WTC11 (cell line): Measurements from ENCODE around the gene KLF13. TPM values are rescaled to one million over a fixed set of nuclear protein-coding genes. Genes with fewer than 3 reads are reported as not detected.

ENCODE experiments used
- ATAC-seq: fragments of 200-7000 bp; cut with Tn5 transposase; 2 replicates; pipeline ENCODE4 v1.10.0; 2021; ENCODE audit warnings: mild to moderate bottlenecking, moderate library complexity
- CTCF ChIA-PET: fragments of 300-600 bp; sonication (Branson Sonifier 250); formaldehyde crosslinking; loops from one replicate; lab custom pipeline; 2021; ENCODE audit warnings: antibody characterized with exemption; lab: Charles Lee
- POLR2A ChIA-PET: fragments of 350-600 bp; sonication (Branson Sonifier 250); formaldehyde crosslinking; loops from one replicate; lab custom pipeline; 2021; ENCODE audit warnings: antibody characterized with exemption; lab: Charles Lee
- DNase-seq: peaks from one replicate; pipeline ENCODE4 v3.0.0; 2021; ENCODE audit warnings: low spot score
- H3K27ac Mint-ChIP-seq: 2 replicates; pipeline ENCODE4 v1.8.0; 2021; ENCODE audit warnings: mixed read lengths
- H3K27me3 Mint-ChIP-seq: 2 replicates; pipeline ENCODE4 v1.8.0; 2021; ENCODE audit warnings: low read depth, mild to moderate bottlenecking, moderate library complexity, mixed read lengths
- H3K36me3 Mint-ChIP-seq: 2 replicates; pipeline ENCODE4 v1.8.0; 2021; ENCODE audit warnings: mixed read lengths
- H3K4me1 Mint-ChIP-seq: 2 replicates; pipeline ENCODE4 v1.8.0; 2022; ENCODE audit warnings: mixed read lengths
- H3K4me3 Mint-ChIP-seq: 2 replicates; pipeline ENCODE4 v1.8.0; 2021; ENCODE audit warnings: mild to moderate bottlenecking, moderate library complexity, mixed read lengths
- H3K9me3 Mint-ChIP-seq: 2 replicates; pipeline ENCODE4 v1.8.0; 2021; ENCODE audit warnings: mixed read lengths
- ELF4 ChIP-seq: sonication (generic); formaldehyde crosslinking; IDR thresholded peaks from 2 replicates; pipeline ENCODE4 v1.8.1; 2022; ENCODE audit warnings: low read depth, mild to moderate bottlenecking, moderate library complexity, missing genetic modification reagents
- JUN ChIP-seq: sonication (generic); formaldehyde crosslinking; IDR thresholded peaks from 2 replicates; pipeline ENCODE4 v1.8.0; 2023; ENCODE audit warnings: mild to moderate bottlenecking, missing genetic modification reagents
- KAT7 ChIP-seq: sonication (generic); formaldehyde crosslinking; IDR thresholded peaks from 2 replicates; pipeline ENCODE4 v1.8.1; 2023; ENCODE audit warnings: missing genetic modification reagents, mild to moderate bottlenecking, borderline replicate concordance
- MXD4 ChIP-seq: fragments of 250-450 bp; sonication (Bioruptor Pico); IDR thresholded peaks from 2 replicates; pipeline ENCODE4 v1.8.0; 2021; ENCODE audit warnings: mild to moderate bottlenecking, moderate library complexity, borderline replicate concordance
- SOX15 ChIP-seq: fragments of 250-450 bp; sonication (Bioruptor Pico); IDR thresholded peaks from 2 replicates; pipeline ENCODE4 v1.9.0; 2021; ENCODE audit warnings: mild to moderate bottlenecking
- TP53 ChIP-seq: sonication (generic); formaldehyde crosslinking; IDR thresholded peaks from 2 replicates; pipeline ENCODE4 v1.8.1; 2023; ENCODE audit warnings: mild to moderate bottlenecking, missing genetic modification reagents
- ZNF219 ChIP-seq: sonication (generic); formaldehyde crosslinking; IDR thresholded peaks from 2 replicates; pipeline ENCODE4 v1.8.0; 2023; ENCODE audit warnings: missing genetic modification reagents, mild to moderate bottlenecking, borderline replicate concordance
- ZNF232 ChIP-seq: sonication (generic); formaldehyde crosslinking; IDR thresholded peaks from 2 replicates; pipeline ENCODE4 v1.8.0; 2022; ENCODE audit warnings: mild to moderate bottlenecking, missing genetic modification reagents
- ZNF263 ChIP-seq: sonication (generic); formaldehyde crosslinking; IDR thresholded peaks from 2 replicates; pipeline ENCODE4 v1.8.1; 2022; ENCODE audit warnings: low read depth, mild to moderate bottlenecking, moderate library complexity, missing genetic modification reagents
- ZNF396 ChIP-seq: fragments of 250-450 bp; sonication (Bioruptor Pico); IDR thresholded peaks from 2 replicates; pipeline ENCODE4 v1.8.0; 2021; ENCODE audit warnings: mild to moderate bottlenecking, moderate library complexity, borderline replicate concordance
- total RNA-seq: library from RNA; stranded (reverse); gene quantifications from 3 replicates; pipeline ENCODE4 v1.2.3, GENCODE V29; 2021
- TF ChIP-seq, protein P1 (sequence below): sonication (generic); formaldehyde crosslinking; IDR thresholded peaks from 2 replicates; pipeline ENCODE4 v1.8.1; 2023; ENCODE audit warnings: mild to moderate bottlenecking, missing genetic modification reagents, borderline replicate concordance
- TF ChIP-seq, protein P2 (sequence below): fragments of 250-450 bp; sonication (Bioruptor Pico); IDR thresholded peaks from 2 replicates; pipeline ENCODE4 v1.9.0; 2021; ENCODE audit warnings: moderate library complexity, mild to moderate bottlenecking, inconsistent platforms, borderline replicate concordance
- TF ChIP-seq, protein P3 (sequence below): fragments of 250-450 bp; sonication (Bioruptor Pico); IDR thresholded peaks from 2 replicates; pipeline ENCODE4 v1.9.0; 2021; ENCODE audit warnings: mild to moderate bottlenecking, borderline replicate concordance
- TF ChIP-seq, protein P4 (sequence below): sonication (generic); formaldehyde crosslinking; IDR thresholded peaks from 2 replicates; pipeline ENCODE4 v1.8.0; 2023; ENCODE audit warnings: mild to moderate bottlenecking, missing genetic modification reagents
- TF ChIP-seq, protein P5 (sequence below): sonication (generic); formaldehyde crosslinking; conservative IDR thresholded peaks from 2 replicates; pipeline ENCODE4 v1.8.1; 2022; ENCODE audit warnings: mild to moderate bottlenecking, missing genetic modification reagents
- TF ChIP-seq, protein P6 (sequence below): sonication (generic); formaldehyde crosslinking; IDR thresholded peaks from 2 replicates; pipeline ENCODE4 v1.8.0; 2022; ENCODE audit warnings: mild to moderate bottlenecking, missing genetic modification reagents
- TF ChIP-seq, protein P7 (sequence below): fragments of 200-600 bp; IDR thresholded peaks from 2 replicates; pipeline ENCODE4 v1.8.0; 2022; ENCODE audit warnings: antibody characterized with exemption

KLF13 gene
- total RNA-seq, 1 experiment from 2014 or later: 38.1 TPM

DNA sequence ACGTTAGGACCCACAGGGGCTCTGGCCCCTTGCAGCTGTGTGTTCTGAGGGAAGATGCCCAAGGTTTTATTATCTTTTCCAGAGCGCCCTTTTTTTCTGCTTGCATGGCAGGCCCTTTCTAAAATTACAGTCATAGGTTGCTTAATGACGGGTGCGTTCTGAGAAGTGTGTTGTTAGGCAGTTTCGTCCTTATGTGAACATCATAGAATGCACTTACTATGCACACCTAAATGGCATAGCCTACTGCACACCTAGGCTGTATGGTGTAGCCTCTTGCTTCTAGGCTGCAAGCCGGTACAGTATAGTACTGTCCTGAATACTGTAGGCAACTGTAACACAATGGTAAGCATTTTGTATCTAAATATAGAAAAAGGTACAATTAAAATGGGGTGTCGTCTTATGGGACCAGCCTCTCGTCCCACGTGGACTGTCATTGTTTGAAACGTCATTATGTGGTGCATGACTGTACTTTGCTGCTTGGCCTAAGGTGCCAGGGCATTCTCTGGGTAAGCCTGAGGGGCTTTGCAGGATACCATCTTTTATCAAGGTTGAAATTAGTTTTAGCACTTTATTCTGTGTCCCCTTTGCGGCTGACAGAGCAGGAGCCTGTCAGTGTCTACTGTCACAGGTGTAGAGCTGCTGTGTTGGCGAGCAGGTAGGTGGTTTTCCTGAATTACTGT is 10.9 kb downstream of the KLF13 start:
- no peaks in the 10 kb centered on the region for H3K9me3 Mint-ChIP-seq
- peaks cover 47% of the 10 kb centered on the region for H3K4me1 Mint-ChIP-seq
- TF ChIP-seq, protein P1, sequence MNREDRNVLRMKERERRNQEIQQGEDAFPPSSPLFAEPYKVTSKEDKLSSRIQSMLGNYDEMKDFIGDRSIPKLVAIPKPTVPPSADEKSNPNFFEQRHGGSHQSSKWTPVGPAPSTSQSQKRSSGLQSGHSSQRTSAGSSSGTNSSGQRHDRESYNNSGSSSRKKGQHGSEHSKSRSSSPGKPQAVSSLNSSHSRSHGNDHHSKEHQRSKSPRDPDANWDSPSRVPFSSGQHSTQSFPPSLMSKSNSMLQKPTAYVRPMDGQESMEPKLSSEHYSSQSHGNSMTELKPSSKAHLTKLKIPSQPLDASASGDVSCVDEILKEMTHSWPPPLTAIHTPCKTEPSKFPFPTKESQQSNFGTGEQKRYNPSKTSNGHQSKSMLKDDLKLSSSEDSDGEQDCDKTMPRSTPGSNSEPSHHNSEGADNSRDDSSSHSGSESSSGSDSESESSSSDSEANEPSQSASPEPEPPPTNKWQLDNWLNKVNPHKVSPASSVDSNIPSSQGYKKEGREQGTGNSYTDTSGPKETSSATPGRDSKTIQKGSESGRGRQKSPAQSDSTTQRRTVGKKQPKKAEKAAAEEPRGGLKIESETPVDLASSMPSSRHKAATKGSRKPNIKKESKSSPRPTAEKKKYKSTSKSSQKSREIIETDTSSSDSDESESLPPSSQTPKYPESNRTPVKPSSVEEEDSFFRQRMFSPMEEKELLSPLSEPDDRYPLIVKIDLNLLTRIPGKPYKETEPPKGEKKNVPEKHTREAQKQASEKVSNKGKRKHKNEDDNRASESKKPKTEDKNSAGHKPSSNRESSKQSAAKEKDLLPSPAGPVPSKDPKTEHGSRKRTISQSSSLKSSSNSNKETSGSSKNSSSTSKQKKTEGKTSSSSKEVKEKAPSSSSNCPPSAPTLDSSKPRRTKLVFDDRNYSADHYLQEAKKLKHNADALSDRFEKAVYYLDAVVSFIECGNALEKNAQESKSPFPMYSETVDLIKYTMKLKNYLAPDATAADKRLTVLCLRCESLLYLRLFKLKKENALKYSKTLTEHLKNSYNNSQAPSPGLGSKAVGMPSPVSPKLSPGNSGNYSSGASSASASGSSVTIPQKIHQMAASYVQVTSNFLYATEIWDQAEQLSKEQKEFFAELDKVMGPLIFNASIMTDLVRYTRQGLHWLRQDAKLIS (CRISPR knock-in tag): no peak
- H3K27me3 Mint-ChIP-seq: no peaks in the 10 kb centered on the region
- POLR2A ChIA-PET: no interaction called here
- H3K4me3 Mint-ChIP-seq: no peak overlapping the region
- ATAC-seq (no peak), DNase-seq (no peak)
- H3K27ac Mint-ChIP-seq: no peak overlapping the region
- CTCF ChIA-PET: no interaction called here
- H3K36me3 Mint-ChIP-seq: no peaks in the 10 kb centered on the region

DNA sequence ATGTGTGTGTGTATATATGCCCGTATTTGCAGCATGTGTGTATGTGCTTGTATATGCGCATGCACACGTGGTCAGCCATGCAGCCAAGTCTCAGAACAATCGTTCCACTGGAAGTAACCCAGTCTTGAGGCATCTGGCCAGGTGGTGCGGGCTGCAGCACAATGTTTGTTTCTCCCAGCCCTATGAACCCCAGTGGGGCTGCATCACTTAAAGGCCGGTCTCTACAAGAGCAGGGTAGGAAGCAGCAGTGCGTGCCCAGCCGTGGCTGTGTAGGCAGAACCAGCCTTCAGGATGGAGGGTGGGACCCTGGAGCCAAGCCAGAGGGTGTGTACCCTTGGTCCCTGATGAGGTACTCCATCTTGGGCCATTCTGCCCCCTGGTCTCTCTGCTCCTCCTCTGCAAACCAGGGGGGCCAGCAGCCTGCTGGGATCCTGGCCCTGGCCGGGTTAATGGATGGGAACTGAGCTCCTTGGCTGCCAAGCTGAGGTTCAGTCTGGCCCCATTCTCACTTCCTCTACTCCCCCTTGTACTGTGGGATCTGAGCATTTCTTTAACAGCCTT is 11.8 kb downstream of the KLF13 start:
- ChIA-PET CTCF (interaction anchor here (2.4 kb wide), 1 partner anchor 97 kb away, joined by 6 read pairs; no protein-coding TSS in a partner anchor), POLR2A (no interaction called here)
- ATAC-seq: no peak
- DNase-seq: no peak
- H3K4me3 Mint-ChIP-seq: no peak overlapping the region
- no peaks in the 10 kb centered on the region for H3K9me3 Mint-ChIP-seq
- H3K4me1 Mint-ChIP-seq: peaks cover 50% of the 10 kb centered on the region
- no peaks in the 10 kb centered on the region for H3K27me3 Mint-ChIP-seq
- H3K36me3 Mint-ChIP-seq: no peaks in the 10 kb centered on the region
- H3K27ac Mint-ChIP-seq: no peak overlapping the region; the same call in 1 of the 2 replicates
- no peak for TF ChIP-seq SOX15
- no peak for TF ChIP-seq KAT7
- TF ChIP-seq, protein P2, sequence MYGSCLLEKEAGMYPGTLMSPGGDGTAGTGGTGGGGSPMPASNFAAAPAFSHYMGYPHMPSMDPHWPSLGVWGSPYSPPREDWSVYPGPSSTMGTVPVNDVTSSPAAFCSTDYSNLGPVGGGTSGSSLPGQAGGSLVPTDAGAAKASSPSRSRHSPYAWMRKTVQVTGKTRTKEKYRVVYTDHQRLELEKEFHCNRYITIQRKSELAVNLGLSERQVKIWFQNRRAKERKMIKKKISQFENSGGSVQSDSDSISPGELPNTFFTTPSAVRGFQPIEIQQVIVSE (CRISPR knock-in tag): no peak
- TF ChIP-seq ZNF219 (CRISPR knock-in tag): no peak
- TF ChIP-seq ZNF232 (CRISPR knock-in tag): no peak
- no peak for TF ChIP-seq ELF4 (CRISPR knock-in tag)
- no peak for TF ChIP-seq ZNF263
- TF ChIP-seq MXD4: no peak
- TF ChIP-seq JUN (CRISPR knock-in tag): no peak
- TF ChIP-seq, protein P3, sequence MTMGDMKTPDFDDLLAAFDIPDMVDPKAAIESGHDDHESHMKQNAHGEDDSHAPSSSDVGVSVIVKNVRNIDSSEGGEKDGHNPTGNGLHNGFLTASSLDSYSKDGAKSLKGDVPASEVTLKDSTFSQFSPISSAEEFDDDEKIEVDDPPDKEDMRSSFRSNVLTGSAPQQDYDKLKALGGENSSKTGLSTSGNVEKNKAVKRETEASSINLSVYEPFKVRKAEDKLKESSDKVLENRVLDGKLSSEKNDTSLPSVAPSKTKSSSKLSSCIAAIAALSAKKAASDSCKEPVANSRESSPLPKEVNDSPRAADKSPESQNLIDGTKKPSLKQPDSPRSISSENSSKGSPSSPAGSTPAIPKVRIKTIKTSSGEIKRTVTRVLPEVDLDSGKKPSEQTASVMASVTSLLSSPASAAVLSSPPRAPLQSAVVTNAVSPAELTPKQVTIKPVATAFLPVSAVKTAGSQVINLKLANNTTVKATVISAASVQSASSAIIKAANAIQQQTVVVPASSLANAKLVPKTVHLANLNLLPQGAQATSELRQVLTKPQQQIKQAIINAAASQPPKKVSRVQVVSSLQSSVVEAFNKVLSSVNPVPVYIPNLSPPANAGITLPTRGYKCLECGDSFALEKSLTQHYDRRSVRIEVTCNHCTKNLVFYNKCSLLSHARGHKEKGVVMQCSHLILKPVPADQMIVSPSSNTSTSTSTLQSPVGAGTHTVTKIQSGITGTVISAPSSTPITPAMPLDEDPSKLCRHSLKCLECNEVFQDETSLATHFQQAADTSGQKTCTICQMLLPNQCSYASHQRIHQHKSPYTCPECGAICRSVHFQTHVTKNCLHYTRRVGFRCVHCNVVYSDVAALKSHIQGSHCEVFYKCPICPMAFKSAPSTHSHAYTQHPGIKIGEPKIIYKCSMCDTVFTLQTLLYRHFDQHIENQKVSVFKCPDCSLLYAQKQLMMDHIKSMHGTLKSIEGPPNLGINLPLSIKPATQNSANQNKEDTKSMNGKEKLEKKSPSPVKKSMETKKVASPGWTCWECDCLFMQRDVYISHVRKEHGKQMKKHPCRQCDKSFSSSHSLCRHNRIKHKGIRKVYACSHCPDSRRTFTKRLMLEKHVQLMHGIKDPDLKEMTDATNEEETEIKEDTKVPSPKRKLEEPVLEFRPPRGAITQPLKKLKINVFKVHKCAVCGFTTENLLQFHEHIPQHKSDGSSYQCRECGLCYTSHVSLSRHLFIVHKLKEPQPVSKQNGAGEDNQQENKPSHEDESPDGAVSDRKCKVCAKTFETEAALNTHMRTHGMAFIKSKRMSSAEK (CRISPR knock-in tag): no peak
- no peak for TF ChIP-seq TP53 (CRISPR knock-in tag)
- TF ChIP-seq, protein P4, sequence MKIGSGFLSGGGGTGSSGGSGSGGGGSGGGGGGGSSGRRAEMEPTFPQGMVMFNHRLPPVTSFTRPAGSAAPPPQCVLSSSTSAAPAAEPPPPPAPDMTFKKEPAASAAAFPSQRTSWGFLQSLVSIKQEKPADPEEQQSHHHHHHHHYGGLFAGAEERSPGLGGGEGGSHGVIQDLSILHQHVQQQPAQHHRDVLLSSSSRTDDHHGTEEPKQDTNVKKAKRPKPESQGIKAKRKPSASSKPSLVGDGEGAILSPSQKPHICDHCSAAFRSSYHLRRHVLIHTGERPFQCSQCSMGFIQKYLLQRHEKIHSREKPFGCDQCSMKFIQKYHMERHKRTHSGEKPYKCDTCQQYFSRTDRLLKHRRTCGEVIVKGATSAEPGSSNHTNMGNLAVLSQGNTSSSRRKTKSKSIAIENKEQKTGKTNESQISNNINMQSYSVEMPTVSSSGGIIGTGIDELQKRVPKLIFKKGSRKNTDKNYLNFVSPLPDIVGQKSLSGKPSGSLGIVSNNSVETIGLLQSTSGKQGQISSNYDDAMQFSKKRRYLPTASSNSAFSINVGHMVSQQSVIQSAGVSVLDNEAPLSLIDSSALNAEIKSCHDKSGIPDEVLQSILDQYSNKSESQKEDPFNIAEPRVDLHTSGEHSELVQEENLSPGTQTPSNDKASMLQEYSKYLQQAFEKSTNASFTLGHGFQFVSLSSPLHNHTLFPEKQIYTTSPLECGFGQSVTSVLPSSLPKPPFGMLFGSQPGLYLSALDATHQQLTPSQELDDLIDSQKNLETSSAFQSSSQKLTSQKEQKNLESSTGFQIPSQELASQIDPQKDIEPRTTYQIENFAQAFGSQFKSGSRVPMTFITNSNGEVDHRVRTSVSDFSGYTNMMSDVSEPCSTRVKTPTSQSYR: no peak
- TF ChIP-seq, protein P5, sequence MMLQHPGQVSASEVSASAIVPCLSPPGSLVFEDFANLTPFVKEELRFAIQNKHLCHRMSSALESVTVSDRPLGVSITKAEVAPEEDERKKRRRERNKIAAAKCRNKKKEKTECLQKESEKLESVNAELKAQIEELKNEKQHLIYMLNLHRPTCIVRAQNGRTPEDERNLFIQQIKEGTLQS (CRISPR knock-in tag): no peak
- TF ChIP-seq, protein P6, sequence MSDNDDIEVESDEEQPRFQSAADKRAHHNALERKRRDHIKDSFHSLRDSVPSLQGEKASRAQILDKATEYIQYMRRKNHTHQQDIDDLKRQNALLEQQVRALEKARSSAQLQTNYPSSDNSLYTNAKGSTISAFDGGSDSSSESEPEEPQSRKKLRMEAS: no peak
- TF ChIP-seq, protein P7, sequence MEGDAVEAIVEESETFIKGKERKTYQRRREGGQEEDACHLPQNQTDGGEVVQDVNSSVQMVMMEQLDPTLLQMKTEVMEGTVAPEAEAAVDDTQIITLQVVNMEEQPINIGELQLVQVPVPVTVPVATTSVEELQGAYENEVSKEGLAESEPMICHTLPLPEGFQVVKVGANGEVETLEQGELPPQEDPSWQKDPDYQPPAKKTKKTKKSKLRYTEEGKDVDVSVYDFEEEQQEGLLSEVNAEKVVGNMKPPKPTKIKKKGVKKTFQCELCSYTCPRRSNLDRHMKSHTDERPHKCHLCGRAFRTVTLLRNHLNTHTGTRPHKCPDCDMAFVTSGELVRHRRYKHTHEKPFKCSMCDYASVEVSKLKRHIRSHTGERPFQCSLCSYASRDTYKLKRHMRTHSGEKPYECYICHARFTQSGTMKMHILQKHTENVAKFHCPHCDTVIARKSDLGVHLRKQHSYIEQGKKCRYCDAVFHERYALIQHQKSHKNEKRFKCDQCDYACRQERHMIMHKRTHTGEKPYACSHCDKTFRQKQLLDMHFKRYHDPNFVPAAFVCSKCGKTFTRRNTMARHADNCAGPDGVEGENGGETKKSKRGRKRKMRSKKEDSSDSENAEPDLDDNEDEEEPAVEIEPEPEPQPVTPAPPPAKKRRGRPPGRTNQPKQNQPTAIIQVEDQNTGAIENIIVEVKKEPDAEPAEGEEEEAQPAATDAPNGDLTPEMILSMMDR: no peak
- no peak for TF ChIP-seq ZNF396 (CRISPR knock-in tag)
